Muscle of leg (tissue), 11 donors: ENCODE measurements around the gene EGLN1. TPM values are rescaled to one million over a fixed set of nuclear protein-coding genes. Genes with fewer than 3 reads are reported as not detected.
"Not testable (repeated sequence)": the region's sequence is repeated elsewhere in the genome, so short reads cannot be mapped to it uniquely, and the experiment has no call there.

Experiments used
- DNase-seq: peaks from one replicate; pipeline ENCODE4 v3.0.0; 2013
- H3K27ac ChIP-seq: one replicate; pipeline ENCODE4 v1.5.1; 2013; ENCODE audit warnings: mild to moderate bottlenecking, low read length, control low read depth
- H3K27me3 ChIP-seq: one replicate; pipeline ENCODE4 v1.6.1; 2013; ENCODE audit warnings: low read length; ENCODE audit not compliant: control insufficient read depth, insufficient read depth
- H3K36me3 ChIP-seq: one replicate; pipeline ENCODE4 v1.6.1; 2013; ENCODE audit warnings: low read length; ENCODE audit not compliant: control insufficient read depth, insufficient read depth
- H3K4me1 ChIP-seq: one replicate; pipeline ENCODE4 v1.6.1; 2013; ENCODE audit warnings: low read length; ENCODE audit not compliant: control insufficient read depth, insufficient read depth
- H3K4me3 ChIP-seq: one replicate; pipeline ENCODE4 v1.5.1; 2013; ENCODE audit warnings: low read length, control low read depth
- H3K9me3 ChIP-seq: replicated peaks from 2 replicates; pipeline ENCODE4 v1.6.1; 2013; ENCODE audit warnings: low read depth, low read length; ENCODE audit not compliant: control insufficient read depth
- WGBS: methylation state at CpG from one replicate; pipeline ENCODE4 v1.1.5; 2013; ENCODE audit warnings: missing lambda C conversion rate; ENCODE audit not compliant: insufficient coverage; 5-methylcytosine and 5-hydroxymethylcytosine counted together
- polyA plus RNA-seq, 8 donors: library from polyadenylated mRNA; unstranded; fragments of 120-200 nt; gene quantifications; one replicate each; pipeline versions ENCODE4 v1.2.1 to v1.2.3, GENCODE V29; 2013; ENCODE audit warnings: inconsistent platforms in 1 of 8, low replicate concordance in 1 of 8; ENCODE audit not compliant: insufficient read length in 8 of 8, insufficient read depth in 1 of 8
- total RNA-seq: library from RNA; stranded (reverse); fragments of 120-200 nt; gene quantifications from one replicate; pipeline ENCODE4 v1.2.4, GENCODE V29; 2013

The EGLN1 gene
- total and polyA plus RNA-seq, 9 donors, result 35.7 to 47.9 (median 40.7) TPM

DNA sequence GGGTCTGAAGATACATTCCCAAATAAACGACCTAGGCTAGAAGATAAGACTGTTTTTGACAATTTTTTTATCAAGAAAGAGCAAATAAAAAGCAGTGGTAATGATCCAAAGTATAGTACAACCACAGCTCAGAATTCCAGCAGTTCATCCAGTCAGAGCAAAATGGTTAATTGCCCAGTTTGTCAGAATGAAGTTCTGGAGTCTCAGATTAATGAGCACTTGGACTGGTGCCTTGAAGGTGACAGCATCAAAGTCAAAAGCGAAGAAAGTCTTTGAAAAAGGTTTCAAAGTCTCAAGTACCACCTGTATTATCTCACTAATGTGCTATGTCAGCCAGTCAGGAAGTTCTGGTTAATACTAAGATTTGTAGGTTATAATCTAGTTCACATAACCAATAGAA lies 69.0 kb downstream of the EGLN1 start:
- no peak overlapping the region for H3K4me3 ChIP-seq
- no peaks in the 10 kb centered on the region for H3K9me3 ChIP-seq
- no peak for DNase-seq
- WGBS, result no CpG with 5 or more reads among the region's 2 CpGs
- H3K27me3 ChIP-seq, result no peaks in the 10 kb centered on the region
- H3K36me3 ChIP-seq, result peaks cover 21% of the 10 kb centered on the region
- H3K27ac ChIP-seq, result no peak overlapping the region
- H3K4me1 ChIP-seq, result peaks cover 2% of the 10 kb centered on the region

DNA sequence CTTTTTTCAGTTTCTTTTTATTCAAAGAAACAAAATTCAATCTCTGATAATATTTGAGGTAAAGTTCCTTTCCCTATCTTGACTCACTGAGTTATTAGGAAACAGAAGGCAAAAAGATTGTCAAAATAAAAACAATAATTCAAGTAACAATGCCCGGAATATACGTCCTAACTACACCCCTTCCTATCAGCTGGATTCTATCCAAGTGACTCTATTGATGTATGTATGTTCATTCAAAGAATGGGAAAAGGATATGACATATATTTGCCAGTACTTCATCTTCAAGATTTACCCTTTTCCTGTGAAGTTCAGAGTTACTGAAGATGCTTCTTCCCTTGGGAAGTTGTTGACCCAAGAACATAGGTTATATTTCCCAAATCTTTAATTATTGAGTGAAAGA lies 70.3 kb downstream of the EGLN1 start:
- H3K4me1 ChIP-seq, result no peaks in the 10 kb centered on the region
- H3K9me3 ChIP-seq, result no peaks in the 10 kb centered on the region
- no peak overlapping the region for H3K4me3 ChIP-seq
- H3K27me3 ChIP-seq, result no peaks in the 10 kb centered on the region
- peak; percentile 37 for DNase-seq
- no CpG with 5 or more reads among the region's 2 CpGs for WGBS
- peaks cover 32% of the 10 kb centered on the region for H3K36me3 ChIP-seq
- H3K27ac ChIP-seq, result peak overlapping the region; percentile 81

DNA sequence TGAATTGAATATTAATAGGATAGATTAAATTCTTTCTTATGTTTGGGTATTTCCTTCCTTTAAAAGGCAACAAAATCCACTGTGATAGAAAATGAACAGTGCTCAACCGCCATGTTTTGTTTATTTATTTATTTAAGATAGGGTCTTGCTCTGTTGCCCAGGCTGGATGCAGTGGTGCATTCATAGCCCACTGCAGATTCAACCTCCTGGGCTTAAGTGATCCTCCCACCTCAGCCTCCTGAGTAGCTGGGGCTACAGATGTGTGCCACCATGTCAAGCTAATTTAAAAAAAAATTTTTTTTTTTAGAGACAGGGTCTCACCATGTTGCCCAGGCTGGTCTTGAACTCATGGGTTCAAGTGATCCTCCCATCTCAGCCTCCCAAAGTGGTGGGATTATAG lies 73.2 kb downstream of the EGLN1 start:
- not testable (repeated sequence) for H3K9me3 ChIP-seq, DNase-seq, H3K27ac ChIP-seq, H3K27me3 ChIP-seq, H3K4me1 ChIP-seq, H3K4me3 ChIP-seq
- no CpG with 5 or more reads among the region's 1 CpG for WGBS
- peaks cover 31% of the 10 kb centered on the region for H3K36me3 ChIP-seq

DNA sequence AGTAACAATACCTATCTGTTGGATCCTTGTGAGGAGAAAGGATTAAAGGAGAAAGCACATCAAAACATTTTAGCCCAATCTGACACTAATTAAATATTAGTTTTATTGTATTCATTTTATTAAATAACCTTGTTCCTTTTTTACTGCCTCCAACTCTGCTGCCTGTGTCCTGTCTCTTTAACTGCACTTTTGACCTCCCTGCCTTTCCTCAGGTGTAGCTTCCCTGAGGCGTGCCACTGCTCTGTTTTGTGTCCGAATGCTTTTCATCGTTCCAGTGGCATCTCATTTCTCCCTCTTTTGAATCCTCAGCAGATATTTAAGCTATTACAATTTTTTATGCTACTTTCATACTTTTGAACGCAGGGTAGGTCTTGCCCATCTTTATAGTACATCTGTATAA lies 73.6 kb downstream of the EGLN1 start:
- Histone ChIP-seq H3K4me1 (no peaks in the 10 kb centered on the region), H3K27me3 (no peaks in the 10 kb centered on the region), H3K9me3 (no peaks in the 10 kb centered on the region), H3K4me3 (no peak overlapping the region), H3K27ac (no peak overlapping the region), H3K36me3 (peaks cover 33% of the 10 kb centered on the region)
- no peak for DNase-seq
- 100% methylated on average over 1 of the region's 4 CpGs for WGBS

DNA sequence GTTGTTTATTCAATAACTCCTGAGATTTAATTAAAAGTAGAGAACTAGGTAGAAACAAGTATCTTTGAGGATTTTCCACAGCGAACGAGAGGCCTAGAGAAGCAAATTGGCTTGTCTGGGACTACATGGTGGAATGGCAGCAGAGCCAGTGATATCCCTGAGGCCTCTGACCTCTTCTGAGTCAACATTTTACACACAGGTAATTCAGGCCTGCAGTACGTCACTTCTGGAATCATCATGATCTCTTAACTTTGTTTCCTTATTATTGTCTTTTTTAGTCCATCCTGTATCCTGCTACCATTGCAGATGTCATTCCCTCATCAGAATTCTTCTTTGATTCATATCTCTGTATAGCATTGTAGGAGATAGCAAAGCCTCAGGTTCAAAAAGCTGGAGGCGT lies 74.1 kb downstream of the EGLN1 start:
- H3K4me3 ChIP-seq, result no peak overlapping the region
- no peaks in the 10 kb centered on the region for H3K4me1 ChIP-seq
- WGBS, result 94% methylated on average over 2 of the region's 4 CpGs
- H3K9me3 ChIP-seq, result no peaks in the 10 kb centered on the region
- no peak for DNase-seq
- no peak overlapping the region for H3K27ac ChIP-seq
- peaks cover 32% of the 10 kb centered on the region for H3K36me3 ChIP-seq
- no peaks in the 10 kb centered on the region for H3K27me3 ChIP-seq

DNA sequence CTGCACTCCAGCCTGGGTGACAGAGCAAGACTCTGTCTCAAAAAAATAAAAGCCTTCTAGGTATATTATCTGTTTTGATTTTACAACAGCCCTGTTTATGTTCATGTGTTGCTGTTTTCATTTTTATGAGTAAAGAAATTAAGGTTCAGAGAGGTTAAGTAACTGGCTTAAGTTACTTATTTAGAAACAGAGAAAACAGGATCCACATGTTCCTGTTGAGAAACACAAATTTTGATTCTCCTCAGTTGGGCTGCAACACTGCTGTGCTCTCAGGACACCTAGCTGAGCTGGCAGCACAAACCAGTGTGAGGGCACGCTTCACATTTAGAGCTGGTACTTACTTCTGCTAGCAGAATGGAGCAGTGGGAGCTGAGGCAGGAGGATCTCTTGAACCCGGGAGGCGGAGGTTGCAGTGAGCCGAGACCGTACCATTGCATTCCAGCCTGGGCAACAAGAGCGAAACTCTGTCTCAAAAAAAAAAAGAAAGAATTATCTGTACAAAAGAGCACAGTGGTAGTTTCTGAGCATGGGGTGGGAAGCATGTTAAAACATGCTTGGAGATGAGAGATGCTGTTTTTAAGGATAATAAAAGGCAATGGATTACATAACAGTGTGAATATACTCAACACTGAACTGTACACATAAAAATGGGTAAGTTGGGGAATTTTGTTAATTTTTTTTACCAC lies 81.6 kb downstream of the EGLN1 start:
- Histone ChIP-seq H3K27me3 (no peaks in the 10 kb centered on the region), H3K4me3 (no peak overlapping the region), H3K4me1 (peaks cover 23% of the 10 kb centered on the region), H3K9me3 (no peaks in the 10 kb centered on the region), H3K36me3 (peaks cover 11% of the 10 kb centered on the region), H3K27ac (no peak overlapping the region)
- DNase-seq, result no peak
- WGBS, result 93% methylated on average over 6 of the region's 6 CpGs

DNA sequence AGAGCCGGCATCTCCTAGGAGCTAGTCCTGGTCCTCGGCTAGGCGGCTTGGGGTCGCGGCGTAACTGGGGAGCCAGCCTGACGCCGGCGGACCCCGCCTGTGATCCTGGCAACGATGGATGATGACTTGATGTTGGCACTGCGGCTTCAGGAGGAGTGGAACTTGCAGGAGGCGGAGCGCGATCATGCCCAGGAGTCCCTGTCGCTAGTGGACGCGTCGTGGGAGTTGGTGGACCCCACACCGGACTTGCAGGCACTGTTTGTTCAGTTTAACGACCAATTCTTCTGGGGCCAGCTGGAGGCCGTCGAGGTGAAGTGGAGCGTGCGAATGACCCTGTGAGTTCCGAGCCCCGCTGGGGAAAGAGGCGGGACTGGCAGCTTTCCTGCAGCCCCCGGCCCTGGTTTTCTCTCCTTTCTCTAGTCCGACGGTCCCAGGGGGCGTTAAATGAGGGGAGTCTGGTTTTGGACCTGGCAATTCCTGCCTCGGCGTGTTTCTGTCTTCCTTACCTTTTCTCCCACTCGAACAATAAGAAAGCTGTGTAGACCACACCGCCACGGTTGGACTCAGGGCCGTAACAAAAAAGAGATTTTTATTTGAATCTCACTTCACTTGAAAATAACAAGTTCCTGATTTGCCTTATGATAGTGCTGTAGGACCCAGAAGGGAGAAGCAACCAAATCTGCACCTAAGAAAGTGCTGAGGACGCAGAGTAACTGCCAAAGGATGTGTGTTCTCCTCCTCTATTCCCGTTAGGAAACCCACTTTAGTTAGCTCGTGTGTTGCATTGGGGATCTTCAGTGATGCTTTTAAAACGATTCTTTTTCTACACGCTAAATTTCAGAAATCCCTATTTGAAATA lies 83.6 kb downstream of the EGLN1 start, which contains the start of gene SPRTN:
TSS of gene SPRTN (plus strand) at position 24 of the 859 bp plus-strand sequence. CDS start at position 115, 91 bp downstream.
- under 1% methylated on average over 28 of the region's 43 CpGs for WGBS
- H3K36me3 ChIP-seq, result peaks cover 10% of the 10 kb centered on the region
- no peaks in the 10 kb centered on the region for H3K9me3 ChIP-seq
- H3K27ac ChIP-seq, result peak within 1 kb of the TSS; percentile 100
- H3K4me3 ChIP-seq, result peak within 1 kb of the TSS; percentile 87
- peaks cover 26% of the 10 kb centered on the region for H3K4me1 ChIP-seq
- no peaks in the 10 kb centered on the region for H3K27me3 ChIP-seq
- DNase-seq, result peak; percentile 35

DNA sequence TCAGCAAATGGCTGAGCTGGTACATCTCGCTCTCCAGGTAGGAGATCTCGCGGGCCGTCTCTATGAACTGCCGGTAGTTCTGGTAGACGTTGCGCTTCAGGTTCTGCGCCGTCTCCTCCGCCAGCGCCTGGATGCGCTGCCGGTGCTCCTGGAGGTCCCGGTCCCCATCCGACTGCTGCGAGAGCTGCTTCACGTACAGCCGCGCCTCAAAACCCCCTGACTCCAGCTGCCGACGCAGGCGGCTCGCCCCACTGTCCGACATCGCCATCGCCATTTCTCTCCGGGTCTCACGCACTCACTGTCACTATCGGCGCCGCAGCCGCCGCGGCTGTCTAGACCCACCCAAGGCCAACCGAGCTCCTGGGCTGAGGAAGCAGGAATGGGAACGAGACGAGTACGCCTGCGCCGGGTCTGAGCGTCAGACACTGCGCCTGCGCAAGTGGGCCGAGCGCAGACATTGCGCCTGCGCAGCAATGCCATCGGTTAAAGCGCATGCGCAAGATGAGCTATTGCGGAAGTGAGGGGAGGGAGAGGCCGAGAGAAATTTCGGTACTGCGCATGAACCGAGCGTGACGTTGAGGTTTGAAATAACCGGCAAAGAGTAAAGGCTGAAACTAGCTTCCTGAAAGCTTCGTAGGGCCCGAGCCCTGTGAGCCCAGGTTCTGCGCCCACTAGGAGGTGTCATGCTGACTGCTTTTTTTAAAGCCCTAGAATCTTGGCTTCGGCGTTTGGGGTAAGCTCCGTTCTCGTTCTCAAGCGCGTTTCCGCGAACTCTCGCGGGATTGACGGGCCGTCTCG lies 84.4 kb downstream of the EGLN1 start, which contains the start of gene EXOC8:
TSS of gene EXOC8 (minus strand) at position 381 of the 798 bp plus-strand sequence. CDS start at position 274, 107 bp downstream.
- WGBS, result under 1% methylated on average over 74 of the region's 74 CpGs
- peak; percentile 99 for DNase-seq
- Histone ChIP-seq H3K4me3 (peak within 1 kb of the TSS; percentile 87), H3K27ac (peak within 1 kb of the TSS; percentile 100), H3K27me3 (no peaks in the 10 kb centered on the region), H3K4me1 (peaks cover 26% of the 10 kb centered on the region), H3K36me3 (peaks cover 8% of the 10 kb centered on the region), H3K9me3 (no peaks in the 10 kb centered on the region)

DNA sequence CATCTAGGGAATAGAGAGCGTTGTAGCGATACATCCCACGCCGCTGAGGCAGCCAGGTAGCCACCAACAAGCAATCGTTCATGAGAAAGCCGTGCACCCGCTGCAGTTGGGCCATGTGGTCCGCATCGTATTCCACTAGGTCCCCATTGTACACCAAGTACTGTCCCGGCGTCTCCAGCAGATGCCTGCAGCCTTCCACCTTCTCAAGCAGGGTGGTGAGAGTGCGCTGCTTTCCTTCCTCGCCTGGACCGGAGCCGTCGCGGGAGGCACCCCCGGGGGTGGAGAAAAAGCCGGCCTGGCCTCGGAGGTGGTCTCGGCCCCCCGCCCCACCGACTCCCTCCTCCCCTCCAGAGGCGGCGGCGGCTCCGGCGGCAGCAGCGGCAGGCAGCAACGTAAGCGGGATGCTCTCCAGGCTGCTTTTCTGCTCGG lies 85.0 kb downstream of the EGLN1 start:
- Histone ChIP-seq H3K4me3 (peak overlapping the region; percentile 87), H3K4me1 (peaks cover 26% of the 10 kb centered on the region), H3K27ac (peak overlapping the region; percentile 90), H3K36me3 (peaks cover 8% of the 10 kb centered on the region), H3K9me3 (no peaks in the 10 kb centered on the region), H3K27me3 (no peaks in the 10 kb centered on the region)
- no peak for DNase-seq
- WGBS, result under 1% methylated on average over 31 of the region's 32 CpGs
